HEK293 (cell line): ENCODE data around the gene ARHGAP21.
"Not testable (repeated sequence)": the region's sequence is repeated elsewhere in the genome, so short reads cannot be mapped to it uniquely, and the experiment has no call there.

Source experiments
- CTCF ChIA-PET: fragments of 350-600 bp; formaldehyde crosslinking; extraction: SDS; loops from one replicate; lab custom pipeline; 2021; ENCODE audit warnings: antibody characterized with exemption; lab: Yijun Ruan, JAX
- POLR2A ChIA-PET: fragments of 300-600 bp; formaldehyde crosslinking; extraction: SDS; loops from one replicate; lab custom pipeline; 2020; ENCODE audit warnings: antibody characterized with exemption, inconsistent platforms; lab: Yijun Ruan, JAX
- H3K27ac ChIP-seq: fragments of 200-500 bp; sonication (Bioruptor generic); 2 replicates; pipeline ENCODE4 v1.5.1; 2014; ENCODE audit warnings: low read depth, low read length, control low read depth, inconsistent platforms; ENCODE audit errors: extremely low read depth
- H3K36me3 ChIP-seq, 2 experiments: fragments of 200-500 bp in 1 of 2; sonication (Bioruptor generic) in 1 of 2; 1 replicate in 1 of 2; 2 replicates in 1 of 2; pipeline ENCODE4 v1.5.1; 2014 to 2017; ENCODE audit warnings: inconsistent platforms in 2 of 2, low read length in 2 of 2; ENCODE audit not compliant: control insufficient read depth in 2 of 2, insufficient read depth in 1 of 2
- H3K4me1 ChIP-seq: fragments of 200-500 bp; sonication (Bioruptor generic); 2 replicates; pipeline ENCODE4 v1.5.1; 2014; ENCODE audit warnings: mild to moderate bottlenecking, low read length, inconsistent platforms; ENCODE audit not compliant: control insufficient read depth, insufficient read depth
- H3K4me3 ChIP-seq: 2 replicates; pipeline ENCODE4 v1.5.1; 2011; ENCODE audit warnings: low read depth, mild to moderate bottlenecking, control low read depth, low read length, moderate library complexity
- H3K9me3 ChIP-seq: fragments of 200-500 bp; sonication (Bioruptor generic); 2 replicates; pipeline ENCODE4 v1.5.1; 2014; ENCODE audit warnings: low read depth, low read length, inconsistent platforms; ENCODE audit not compliant: control insufficient read depth, insufficient read depth
- PRDM1 ChIP-seq: fragments of 450-650 bp; formaldehyde crosslinking; IDR thresholded peaks from 2 replicates; pipeline ENCODE4; 2016; ENCODE audit warnings: missing biosample characterization, missing genetic modification characterization
- PRDM4 ChIP-seq: fragments of 450-650 bp; formaldehyde crosslinking; IDR thresholded peaks from 2 replicates; pipeline ENCODE4 v1.5.1; 2017; ENCODE audit warnings: missing biosample characterization, missing genetic modification characterization
- SCRT2 ChIP-seq: fragments of 450-650 bp; formaldehyde crosslinking; IDR thresholded peaks from 2 replicates; pipeline ENCODE4 v1.5.1; 2016; ENCODE audit warnings: missing biosample characterization, missing genetic modification characterization
- SETDB1 ChIP-seq: IDR thresholded peaks from one replicate; pipeline ENCODE4 v1.6.1; 2017; ENCODE audit warnings: mild to moderate bottlenecking, low read length, moderate library complexity, mixed read lengths; ENCODE audit not compliant: insufficient read length
- SP2 ChIP-seq: fragments of 450-650 bp; formaldehyde crosslinking; IDR thresholded peaks from 2 replicates; pipeline ENCODE4 v1.5.1; 2016; ENCODE audit warnings: missing biosample characterization, missing genetic modification characterization
- ZNF10 ChIP-seq: fragments of 450-650 bp; formaldehyde crosslinking; IDR thresholded peaks from 2 replicates; pipeline ENCODE4 v1.5.1; 2017; ENCODE audit warnings: missing biosample characterization, missing genetic modification characterization
- ZNF175 ChIP-seq: fragments of 450-650 bp; formaldehyde crosslinking; IDR thresholded peaks from 2 replicates; pipeline ENCODE4 v1.5.1; 2016; ENCODE audit warnings: missing biosample characterization, missing genetic modification characterization
- ZNF335 ChIP-seq: fragments of 450-650 bp; formaldehyde crosslinking; conservative IDR thresholded peaks from 2 replicates; pipeline ENCODE4 v1.5.1; 2016; ENCODE audit warnings: missing biosample characterization, missing genetic modification characterization
- ZNF341 ChIP-seq: fragments of 450-650 bp; formaldehyde crosslinking; IDR thresholded peaks from 2 replicates; pipeline ENCODE4; 2016; ENCODE audit warnings: low read depth, missing biosample characterization, missing genetic modification characterization
- ZNF350 ChIP-seq: fragments of 450-650 bp; formaldehyde crosslinking; IDR thresholded peaks from 2 replicates; pipeline ENCODE4 v1.5.0; 2017; ENCODE audit warnings: missing biosample characterization, mild to moderate bottlenecking, missing genetic modification characterization
- ZNF37A ChIP-seq: fragments of 450-650 bp; IDR thresholded peaks from 2 replicates; pipeline ENCODE4 v1.5.1; 2018; ENCODE audit warnings: missing biosample characterization, missing genetic modification characterization
- ZNF398 ChIP-seq: fragments of 450-650 bp; formaldehyde crosslinking; IDR thresholded peaks from 2 replicates; pipeline ENCODE4 v1.5.1; 2017; ENCODE audit warnings: missing biosample characterization, missing genetic modification characterization
- ZNF416 ChIP-seq: fragments of 450-650 bp; formaldehyde crosslinking; IDR thresholded peaks from 2 replicates; pipeline ENCODE4 v1.5.1; 2016; ENCODE audit warnings: missing biosample characterization, missing genetic modification characterization
- ZNF423 ChIP-seq: fragments of 450-650 bp; formaldehyde crosslinking; IDR thresholded peaks from 2 replicates; pipeline ENCODE4 v1.5.1; 2016; ENCODE audit warnings: missing biosample characterization, missing genetic modification characterization
- ZNF473 ChIP-seq: fragments of 450-650 bp; formaldehyde crosslinking; IDR thresholded peaks from 2 replicates; pipeline ENCODE4 v1.5.1; 2017; ENCODE audit warnings: missing biosample characterization, missing genetic modification characterization
- ZNF488 ChIP-seq: fragments of 450-650 bp; formaldehyde crosslinking; IDR thresholded peaks from 2 replicates; pipeline ENCODE4 v1.5.1; 2016; ENCODE audit warnings: missing biosample characterization, missing genetic modification characterization
- ZNF555 ChIP-seq: fragments of 450-650 bp; formaldehyde crosslinking; conservative IDR thresholded peaks from 2 replicates; pipeline ENCODE4 v1.5.1; 2017; ENCODE audit warnings: missing biosample characterization, mild to moderate bottlenecking, missing genetic modification characterization, inconsistent platforms
- ZNF580 ChIP-seq: fragments of 450-650 bp; formaldehyde crosslinking; IDR thresholded peaks from 2 replicates; pipeline ENCODE4 v1.5.1; 2016; ENCODE audit warnings: missing biosample characterization, missing genetic modification characterization
- ZNF585B ChIP-seq: fragments of 450-650 bp; formaldehyde crosslinking; IDR thresholded peaks from 2 replicates; pipeline ENCODE4 v1.5.1; 2016; ENCODE audit warnings: missing biosample characterization, missing genetic modification characterization
- ZNF596 ChIP-seq: fragments of 450-650 bp; IDR thresholded peaks from 2 replicates; pipeline ENCODE4 v1.5.0; 2018; ENCODE audit warnings: missing biosample characterization, mild to moderate bottlenecking, missing genetic modification characterization, moderate library complexity
- ZNF621 ChIP-seq: fragments of 450-650 bp; formaldehyde crosslinking; IDR thresholded peaks from 2 replicates; pipeline ENCODE4 v1.5.1; 2017; ENCODE audit warnings: missing biosample characterization, missing genetic modification characterization
- ZNF623 ChIP-seq: fragments of 450-650 bp; formaldehyde crosslinking; IDR thresholded peaks from 2 replicates; pipeline ENCODE4 v1.5.1; 2016; ENCODE audit warnings: missing biosample characterization, missing genetic modification characterization
- ZNF629 ChIP-seq: fragments of 450-650 bp; formaldehyde crosslinking; IDR thresholded peaks from 2 replicates; pipeline ENCODE4 v1.5.1; 2017; ENCODE audit warnings: missing biosample characterization, missing genetic modification characterization
- ZNF707 ChIP-seq: fragments of 450-650 bp; formaldehyde crosslinking; IDR thresholded peaks from 2 replicates; pipeline ENCODE4 v1.5.1; 2016; ENCODE audit warnings: missing biosample characterization, missing genetic modification characterization

ARHGAP21 gene

GRCh38 chr10:24771943-24772694 is 48.4 kb upstream of the ARHGAP21 start:
- Histone ChIP-seq H3K4me3 (no peak overlapping the region), H3K4me1 (no peaks in the 10 kb centered on the region), H3K27ac (no peak overlapping the region), H3K9me3 (no peaks in the 10 kb centered on the region), H3K36me3 (no peaks in the 10 kb centered on the region)
- POLR2A ChIA-PET = no interaction called here
- CTCF ChIA-PET = no interaction called here
- no peak for TF ChIP-seq ZNF335
- TF ChIP-seq ZNF341 = no peak
- TF ChIP-seq ZNF175 (tag by site-specific recombination) = no peak
- no peak for TF ChIP-seq ZNF473 (tag by site-specific recombination)
- no peak for TF ChIP-seq ZNF707 (tag by site-specific recombination)
- TF ChIP-seq SP2 (tag by site-specific recombination) = no peak
- no peak for TF ChIP-seq ZNF621 (tag by site-specific recombination)
- no peak for TF ChIP-seq SCRT2 (tag by site-specific recombination)
- no peak for TF ChIP-seq ZNF350 (tag by site-specific recombination)
- no peak for TF ChIP-seq ZNF423 (tag by site-specific recombination)
- no peak for TF ChIP-seq ZNF596
- TF ChIP-seq ZNF488 (tag by site-specific recombination) = no peak
- TF ChIP-seq ZNF580 (tag by site-specific recombination) = no peak
- no peak for TF ChIP-seq ZNF398

- H3K9me3 ChIP-seq, POLR2A ChIA-PET, H3K27ac ChIP-seq, H3K4me1 ChIP-seq, H3K4me3 ChIP-seq, H3K36me3 ChIP-seq, CTCF ChIA-PET: not testable (repeated sequence)
- TF ChIP-seq SETDB1 (peak; percentile 41), ZNF585B (tag by site-specific recombination) (peak; percentile 91)
Observed at GRCh38 chr10:24764991-24765390, 41.3 kb upstream of the ARHGAP21 start.

GRCh38 chr10:24762966-24763623 is 39.4 kb upstream of the ARHGAP21 start:
- no peak overlapping the region for H3K27ac ChIP-seq
- CTCF ChIA-PET = interaction anchor here (1.1 kb wide), 1 partner anchor 318 kb away, joined by 4 read pairs; no protein-coding TSS in a partner anchor
- no peaks in the 10 kb centered on the region for H3K36me3 ChIP-seq
- POLR2A ChIA-PET = interaction anchor here (0.6 kb wide), 1 partner anchor 10 kb away, joined by 10 read pairs; no protein-coding TSS in a partner anchor
- TF ChIP-seq ZNF37A (tag by site-specific recombination) (no peak), ZNF423 (tag by site-specific recombination) (no peak), ZNF629 (tag by site-specific recombination) (no peak), ZNF555 (tag by site-specific recombination) (no peak), ZNF623 (tag by site-specific recombination) (no peak), ZNF416 (tag by site-specific recombination) (no peak), ZNF10 (tag by site-specific recombination) (no peak), PRDM4 (no peak), PRDM1 (tag by site-specific recombination) (no peak)
- no peaks in the 10 kb centered on the region for H3K4me1 ChIP-seq
- H3K9me3 ChIP-seq = no peaks in the 10 kb centered on the region
- no peak overlapping the region for H3K4me3 ChIP-seq
